ENCODE measurements around the gene RILP.

GRCh38 chr17:1676401-1676800 is 26.7 kb upstream of the RILP start:
- no peak for TF ChIP-seq CTCF (IDR thresholded peaks at IDR 0.05)
- TF ChIP-seq RAD21 (conservative IDR thresholded peaks at IDR 0.05 in 1 of 2, IDR thresholded peaks at IDR 0.05 in 1 of 2): no peak

Data from A549 (cell line).